ENCODE measurements around the gene ANKUB1. TPM values are rescaled to one million over a fixed set of nuclear protein-coding genes. Genes with fewer than 3 reads are reported as not detected.

Gene ANKUB1
- total RNA-seq, 1 experiment from 2014 or later = not detected

DNA sequence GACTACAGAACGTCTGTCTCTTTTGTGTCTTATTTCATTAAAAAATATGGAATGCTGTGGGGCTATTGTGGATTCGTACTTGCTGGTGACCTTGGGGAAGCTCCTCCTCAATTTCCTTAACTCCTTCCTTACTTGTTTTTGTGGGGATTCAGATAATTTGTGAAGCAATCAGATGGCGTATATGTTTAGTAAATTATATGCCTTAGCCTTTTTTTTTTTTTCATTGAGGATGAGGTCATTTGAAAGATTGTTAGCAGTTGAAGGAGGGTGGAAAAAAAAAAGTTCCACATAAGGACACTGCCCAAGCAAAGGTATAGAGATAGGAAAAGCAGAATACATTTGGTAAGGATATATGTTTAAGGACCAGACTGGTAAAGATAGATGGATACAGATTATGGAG, 24.0 kb upstream of the ANKUB1 start (continued):
- TF ChIP-seq YY1 (IDR thresholded peaks at IDR 0.05; ENCODE audit: extremely low read depth, insufficient replicate concordance, low read depth, low read length) (no peak), RAD21 (IDR thresholded peaks at IDR 0.05; ENCODE audit: low read depth) (no peak)

DNA sequence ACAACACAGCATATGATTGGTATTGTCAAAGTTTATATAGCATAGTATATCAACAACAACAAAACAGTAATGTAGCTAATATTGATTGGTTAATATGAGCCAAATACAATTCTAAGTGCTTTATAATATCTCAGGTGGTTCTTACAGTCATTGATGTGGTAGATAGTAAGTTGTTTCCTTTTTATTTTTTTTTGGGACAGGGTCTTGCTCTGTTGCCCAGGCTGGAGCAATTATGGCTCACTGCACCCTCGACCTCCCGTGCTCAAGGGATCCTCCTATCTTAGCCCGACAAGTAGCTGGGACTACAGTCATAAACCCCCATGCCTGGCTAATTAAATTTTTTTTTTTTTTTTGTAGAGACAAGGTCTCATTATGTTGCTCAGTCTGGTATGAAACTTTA, 23.4 kb upstream of the ANKUB1 start:
- CTCF ChIA-PET = interaction anchor here (0.6 kb wide), 1 partner anchor 8 kb away, joined by 3 read pairs; no protein-coding TSS in a partner anchor
- BruUV-seq (replicated peaks) = no TSS peak

More for the DNA sequence above, 23.4 kb upstream of the ANKUB1 start:
- Histone ChIP-seq H3K9ac (ENCODE audit: low read length) (no peak overlapping the region), H2AFZ (ENCODE audit: low read depth, low read length, poor library complexity, severe bottlenecking) (no peak overlapping the region), H3K9me3 (ENCODE audit: control insufficient read depth in 1 of 2, insufficient read depth in 1 of 2, low read depth in 1 of 2, low read length in 2 of 2) (no peaks in the 10 kb centered on the region), H3K27me3 (ENCODE audit: insufficient read depth, low read length) (no peaks in the 10 kb centered on the region), H3K4me2 (ENCODE audit: low read length) (no peak overlapping the region), H3K27ac (ENCODE audit: low read depth, low read length) (no peak overlapping the region), H3K4me1 (ENCODE audit: control insufficient read depth in 1 of 2, insufficient read depth in 2 of 2, low read length in 2 of 2) (peaks cover 34 to 42% of the 10 kb centered on the region in 2 experiments), H3K79me2 (ENCODE audit: insufficient read depth, low read length) (peaks cover 77% of the 10 kb centered on the region), H3K9me2 (ENCODE audit: insufficient read depth) (no peaks in the 10 kb centered on the region), H3K36me3 (ENCODE audit: control insufficient read depth in 1 of 2, insufficient read depth in 2 of 2, low read length in 2 of 2) (no peaks in the 10 kb centered on the region), H4K20me1 (ENCODE audit: insufficient read depth) (0 out of 2 replicates have a peak, but pooled peaks cover 6% of the 10 kb centered on the region), H3K4me3 (replicated peaks in 1 of 2; ENCODE audit: low read depth in 1 of 2, low read length in 2 of 2) (no peak overlapping the region)
- ATAC-seq (no peak), DNase-seq (ENCODE audit: low read depth, low spot score) (no peak)
- POLR2A ChIA-PET = no interaction called here
- RAD21 ChIA-PET (ENCODE audit: low non-redundant PET in 1 of 2, low total read pairs in 2 of 2, uncharacterized antibody in 2 of 2, unreplicated experiment in 2 of 2) = no interaction called here
- intact Hi-C loops (cut with micrococcal nuclease) = no loop called here
- TF ChIP-seq EGR1 (IDR thresholded peaks at IDR 0.05; ENCODE audit: low read depth) = no peak
- TF ChIP-seq SRF (IDR thresholded peaks at IDR 0.05; ENCODE audit: low read depth) = no peak
- TF ChIP-seq, protein P1, sequence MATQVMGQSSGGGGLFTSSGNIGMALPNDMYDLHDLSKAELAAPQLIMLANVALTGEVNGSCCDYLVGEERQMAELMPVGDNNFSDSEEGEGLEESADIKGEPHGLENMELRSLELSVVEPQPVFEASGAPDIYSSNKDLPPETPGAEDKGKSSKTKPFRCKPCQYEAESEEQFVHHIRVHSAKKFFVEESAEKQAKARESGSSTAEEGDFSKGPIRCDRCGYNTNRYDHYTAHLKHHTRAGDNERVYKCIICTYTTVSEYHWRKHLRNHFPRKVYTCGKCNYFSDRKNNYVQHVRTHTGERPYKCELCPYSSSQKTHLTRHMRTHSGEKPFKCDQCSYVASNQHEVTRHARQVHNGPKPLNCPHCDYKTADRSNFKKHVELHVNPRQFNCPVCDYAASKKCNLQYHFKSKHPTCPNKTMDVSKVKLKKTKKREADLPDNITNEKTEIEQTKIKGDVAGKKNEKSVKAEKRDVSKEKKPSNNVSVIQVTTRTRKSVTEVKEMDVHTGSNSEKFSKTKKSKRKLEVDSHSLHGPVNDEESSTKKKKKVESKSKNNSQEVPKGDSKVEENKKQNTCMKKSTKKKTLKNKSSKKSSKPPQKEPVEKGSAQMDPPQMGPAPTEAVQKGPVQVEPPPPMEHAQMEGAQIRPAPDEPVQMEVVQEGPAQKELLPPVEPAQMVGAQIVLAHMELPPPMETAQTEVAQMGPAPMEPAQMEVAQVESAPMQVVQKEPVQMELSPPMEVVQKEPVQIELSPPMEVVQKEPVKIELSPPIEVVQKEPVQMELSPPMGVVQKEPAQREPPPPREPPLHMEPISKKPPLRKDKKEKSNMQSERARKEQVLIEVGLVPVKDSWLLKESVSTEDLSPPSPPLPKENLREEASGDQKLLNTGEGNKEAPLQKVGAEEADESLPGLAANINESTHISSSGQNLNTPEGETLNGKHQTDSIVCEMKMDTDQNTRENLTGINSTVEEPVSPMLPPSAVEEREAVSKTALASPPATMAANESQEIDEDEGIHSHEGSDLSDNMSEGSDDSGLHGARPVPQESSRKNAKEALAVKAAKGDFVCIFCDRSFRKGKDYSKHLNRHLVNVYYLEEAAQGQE (IDR thresholded peaks at IDR 0.05; ENCODE audit: low read depth) = no peak
- TF ChIP-seq EZH2phosphoT487 (IDR thresholded peaks at IDR 0.05; ENCODE audit: borderline replicate concordance) = no peak
- no peak for TF ChIP-seq ZFX (IDR thresholded peaks at IDR 0.05)

Measured in HCT116 (cell line).